Mesenchymal stem cell (in vitro differentiated cells and primary cell): ENCODE results near the gene MAGI3.

ENCODE experiments used
- DNase-seq: peaks from one replicate; pipeline ENCODE4 v3.0.0-alpha.2; 2013
- H2AFZ ChIP-seq: one replicate; pipeline ENCODE4 v1.6.1; 2013; ENCODE audit warnings: low read depth, mild to moderate bottlenecking, control low read depth, inconsistent platforms, low read length, moderate library complexity
- H2AK5ac ChIP-seq: 2 replicates; pipeline ENCODE4 v1.6.1; 2013; ENCODE audit warnings: low read length, moderate library complexity, mild to moderate bottlenecking, inconsistent platforms; ENCODE audit not compliant: severe bottlenecking
- H2BK120ac ChIP-seq: one replicate; pipeline ENCODE4 v1.6.1; 2013; ENCODE audit warnings: low read depth, mild to moderate bottlenecking, inconsistent platforms, low read length, moderate library complexity
- H2BK12ac ChIP-seq, 2 experiments: one replicate each; pipeline ENCODE4 v1.6.1; 2013; ENCODE audit warnings: inconsistent platforms in 2 of 2, low read length in 2 of 2, mild to moderate bottlenecking in 2 of 2, moderate library complexity in 2 of 2, control low read depth in 1 of 2
- H2BK15ac ChIP-seq: one replicate; pipeline ENCODE4 v1.6.1; 2013; ENCODE audit warnings: mild to moderate bottlenecking, low read depth, inconsistent platforms; ENCODE audit not compliant: poor library complexity, severe bottlenecking
- H2BK5ac ChIP-seq: 2 replicates; pipeline ENCODE4 v1.6.1; 2013; ENCODE audit warnings: low read depth, mild to moderate bottlenecking, low read length, control low read depth, inconsistent platforms; ENCODE audit not compliant: poor library complexity, severe bottlenecking
- H3K14ac ChIP-seq, 2 experiments: one replicate each; pipeline ENCODE4 v1.6.1; 2013; ENCODE audit warnings: inconsistent platforms in 2 of 2, low read length in 2 of 2, control low read depth in 1 of 2, mild to moderate bottlenecking in 1 of 2, moderate library complexity in 1 of 2
- H3K18ac ChIP-seq, 2 experiments: one replicate each; pipeline ENCODE4 v1.6.1; 2013; ENCODE audit warnings: inconsistent platforms in 2 of 2, low read length in 2 of 2, control low read depth in 1 of 2, low read depth in 1 of 2, mild to moderate bottlenecking in 1 of 2
- H3K23ac ChIP-seq, 2 experiments: one replicate each; pipeline ENCODE4 v1.6.1; 2013; ENCODE audit warnings: inconsistent platforms in 2 of 2, low read length in 2 of 2, mild to moderate bottlenecking in 2 of 2, moderate library complexity in 2 of 2, control low read depth in 1 of 2
- H3K27ac ChIP-seq: 2 replicates; pipeline ENCODE4 v1.5.1; 2013; ENCODE audit warnings: mild to moderate bottlenecking, moderate library complexity, low read length, control low read depth, inconsistent platforms; ENCODE audit not compliant: poor library complexity, severe bottlenecking
- H3K27me3 ChIP-seq, 2 experiments: 2 replicates each; pipeline versions ENCODE4 v1.6.1 to v1.7.0; 2013; ENCODE audit warnings: low read length in 2 of 2, mild to moderate bottlenecking in 2 of 2, moderate library complexity in 2 of 2, control low read depth in 1 of 2, inconsistent platforms in 1 of 2; ENCODE audit not compliant: control insufficient read depth in 1 of 2, insufficient read depth in 1 of 2
- H3K36me3 ChIP-seq, 2 experiments: 2 replicates each; pipeline versions ENCODE4 v1.6.1 to v1.7.0; 2013; ENCODE audit warnings: low read length in 2 of 2, control low read depth in 1 of 2, inconsistent platforms in 1 of 2, low read depth in 1 of 2, mild to moderate bottlenecking in 1 of 2; ENCODE audit not compliant: insufficient read depth in 2 of 2, control insufficient read depth in 1 of 2
- H3K4ac ChIP-seq, 2 experiments: one replicate each; pipeline ENCODE4 v1.6.1; 2013; ENCODE audit warnings: inconsistent platforms in 2 of 2, low read length in 2 of 2, mild to moderate bottlenecking in 2 of 2, moderate library complexity in 2 of 2, control low read depth in 1 of 2, low read depth in 1 of 2
- H3K4me1 ChIP-seq: 2 replicates; pipeline ENCODE4 v1.6.1; 2013; ENCODE audit warnings: low read depth, low read length, control low read depth; ENCODE audit not compliant: control insufficient read depth, insufficient read depth
- H3K4me2 ChIP-seq: 2 replicates; pipeline ENCODE4 v1.6.1; 2013; ENCODE audit warnings: low read length, mild to moderate bottlenecking, inconsistent platforms; ENCODE audit not compliant: poor library complexity, severe bottlenecking
- H3K4me3 ChIP-seq, 2 experiments: 2 replicates each; pipeline versions ENCODE4 v1.5.1 to v1.7.0; 2013; ENCODE audit warnings: low read length in 2 of 2, mild to moderate bottlenecking in 2 of 2, control low read depth in 1 of 2, low read depth in 1 of 2; ENCODE audit not compliant: insufficient read depth in 1 of 2
- H3K79me1 ChIP-seq: replicated peaks from 2 replicates; pipeline ENCODE4 v1.6.1; 2013; ENCODE audit warnings: mild to moderate bottlenecking, control low read depth, low read length, inconsistent platforms; ENCODE audit not compliant: poor library complexity, severe bottlenecking
- H3K9ac ChIP-seq: 2 replicates; pipeline ENCODE4 v1.7.0; 2013; ENCODE audit warnings: mild to moderate bottlenecking, low read length, moderate library complexity
- H3K9me3 ChIP-seq: 2 replicates; pipeline ENCODE4 v1.7.0; 2013; ENCODE audit warnings: mild to moderate bottlenecking, low read length; ENCODE audit not compliant: control insufficient read depth
- H4K8ac ChIP-seq: one replicate; pipeline ENCODE4 v1.6.1; 2013; ENCODE audit warnings: inconsistent platforms, mild to moderate bottlenecking, low read length, moderate library complexity
- H4K91ac ChIP-seq: one replicate; pipeline ENCODE4 v1.6.1; 2013; ENCODE audit warnings: mild to moderate bottlenecking, low read length, inconsistent platforms
- WGBS: methylation state at CpG from one replicate; pipeline ENCODE4 v1.1.7; 2013; ENCODE audit warnings: mixed read lengths; 5-methylcytosine and 5-hydroxymethylcytosine counted together

MAGI3 gene

DNA sequence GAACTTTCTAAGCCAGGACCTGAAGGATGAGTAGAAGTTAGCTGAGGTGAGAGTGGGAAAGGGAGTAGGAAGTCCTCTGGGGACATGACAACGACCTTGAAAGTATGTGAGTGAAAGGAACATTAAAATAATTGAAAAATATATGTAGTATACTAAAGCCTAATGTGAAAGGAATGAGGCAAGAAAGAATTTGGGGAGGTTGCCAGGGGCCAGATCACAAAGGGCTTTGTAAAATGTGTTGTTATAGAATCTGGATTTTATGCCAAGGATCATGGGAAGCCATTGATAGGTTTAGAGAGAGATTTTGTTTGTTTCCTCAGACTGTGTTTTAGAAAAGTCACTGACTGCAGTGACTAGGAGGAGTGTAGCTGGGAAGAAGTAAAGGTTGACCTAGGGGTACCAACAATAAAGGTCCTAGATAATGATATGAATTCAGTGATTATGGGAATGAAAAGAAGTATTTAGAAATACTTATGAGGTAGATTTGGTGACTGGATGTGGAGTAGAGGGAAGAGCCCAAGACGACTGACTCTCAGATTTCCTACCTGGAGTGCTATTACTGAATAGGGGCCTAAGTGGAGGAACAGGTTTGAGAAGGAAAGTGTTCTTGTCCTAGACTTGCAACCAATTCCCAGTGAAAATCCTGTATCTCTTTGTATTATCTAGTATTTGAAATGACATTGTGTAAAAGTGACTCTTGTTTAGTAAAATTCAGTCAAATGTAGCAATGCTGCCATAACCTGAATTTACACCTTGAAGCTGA is 189.1 kb downstream of the MAGI3 start:
- Histone ChIP-seq H3K4ac (no peak overlapping the region), H3K4me3 (no peak overlapping the region), H3K23ac (no peak overlapping the region), H4K91ac (no peak overlapping the region), H3K4me2 (no peak overlapping the region), H3K27me3 (no peaks in the 10 kb centered on the region), H4K8ac (no peak overlapping the region), H2BK120ac (no peak overlapping the region), H3K36me3 (no peaks in the 10 kb centered on the region), H3K9ac (no peak overlapping the region), H2AFZ (no peak overlapping the region), H3K27ac (no peak overlapping the region), H2AK5ac (no peak overlapping the region), H3K79me1 (peaks cover 15% of the 10 kb centered on the region), H2BK5ac (no peak overlapping the region), H3K9me3 (no peaks in the 10 kb centered on the region), H3K14ac (no peak overlapping the region), H3K18ac (no peak overlapping the region), H2BK12ac (no peak overlapping the region), H3K4me1 (no peaks in the 10 kb centered on the region), H2BK15ac (no peak overlapping the region)
- WGBS: 84% methylated on average over 2 of the region's 2 CpGs
- DNase-seq: no peak

DNA sequence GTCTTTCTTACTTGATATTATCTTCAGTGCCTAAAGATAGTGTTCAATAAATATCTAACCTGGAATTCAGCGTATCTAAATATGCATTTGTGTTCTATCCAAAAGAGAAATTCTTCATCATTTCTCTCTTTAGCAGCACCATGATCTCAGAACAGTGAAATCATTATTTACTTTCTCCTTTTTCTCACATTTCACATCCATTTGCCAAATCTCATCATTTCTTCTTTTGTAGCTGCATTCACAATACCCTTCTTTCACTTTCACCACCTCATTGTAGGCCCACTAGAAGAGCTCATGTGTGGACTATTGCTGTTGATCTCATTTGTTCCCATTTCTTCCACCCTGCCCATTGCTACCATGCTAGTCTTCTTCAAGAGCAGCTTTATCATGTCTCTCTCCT is 191.0 kb downstream of the MAGI3 start:
- H3K9ac ChIP-seq: no peak overlapping the region
- no peak overlapping the region for H3K18ac ChIP-seq
- H3K79me1 ChIP-seq: peaks cover 8% of the 10 kb centered on the region
- H3K4me2 ChIP-seq: no peak overlapping the region
- no peak overlapping the region for H2AFZ ChIP-seq
- no peak overlapping the region for H2AK5ac ChIP-seq
- no peaks in the 10 kb centered on the region for H3K27me3 ChIP-seq
- no peak overlapping the region for H4K8ac ChIP-seq
- no peak overlapping the region for H3K27ac ChIP-seq
- no peak overlapping the region for H3K4ac ChIP-seq
- DNase-seq: no peak
- H4K91ac ChIP-seq: no peak overlapping the region
- H3K36me3 ChIP-seq: peaks cover 0 to 4% of the 10 kb centered on the region in 2 experiments
- no peak overlapping the region for H2BK15ac ChIP-seq
- H3K4me3 ChIP-seq: no peak overlapping the region
- H3K9me3 ChIP-seq: no peaks in the 10 kb centered on the region
- H3K4me1 ChIP-seq: no peaks in the 10 kb centered on the region
- no peak overlapping the region for H2BK5ac ChIP-seq
- H3K14ac ChIP-seq: no peak overlapping the region
- WGBS: 96% methylated on average over 1 of the region's 1 CpG
- no peak overlapping the region for H3K23ac ChIP-seq
- no peak overlapping the region for H2BK12ac ChIP-seq
- H2BK120ac ChIP-seq: no peak overlapping the region

- Histone ChIP-seq H3K4me3 (no peak overlapping the region), H2BK12ac (no peak overlapping the region), H3K14ac (no peak overlapping the region), H2AFZ (no peak overlapping the region), H3K9ac (no peak overlapping the region), H3K4me1 (no peaks in the 10 kb centered on the region), H3K27ac (no peak overlapping the region), H3K4me2 (no peak overlapping the region), H3K23ac (no peak overlapping the region), H3K79me1 (peaks cover 7% of the 10 kb centered on the region), H2BK5ac (no peak overlapping the region), H2BK15ac (no peak overlapping the region), H3K9me3 (no peaks in the 10 kb centered on the region), H4K8ac (no peak overlapping the region), H2AK5ac (no peak overlapping the region), H3K18ac (no peak overlapping the region), H3K4ac (no peak overlapping the region), H3K36me3 (peaks cover 0 to 10% of the 10 kb centered on the region in 2 experiments), H4K91ac (no peak overlapping the region), H3K27me3 (no peaks in the 10 kb centered on the region), H2BK120ac (no peak overlapping the region)
- WGBS: no CpG with 5 or more reads among the region's 1 CpG
- DNase-seq: no peak
Observed at GRCh38 chr1:113582084-113582483, 191.8 kb downstream of the MAGI3 start.

DNA sequence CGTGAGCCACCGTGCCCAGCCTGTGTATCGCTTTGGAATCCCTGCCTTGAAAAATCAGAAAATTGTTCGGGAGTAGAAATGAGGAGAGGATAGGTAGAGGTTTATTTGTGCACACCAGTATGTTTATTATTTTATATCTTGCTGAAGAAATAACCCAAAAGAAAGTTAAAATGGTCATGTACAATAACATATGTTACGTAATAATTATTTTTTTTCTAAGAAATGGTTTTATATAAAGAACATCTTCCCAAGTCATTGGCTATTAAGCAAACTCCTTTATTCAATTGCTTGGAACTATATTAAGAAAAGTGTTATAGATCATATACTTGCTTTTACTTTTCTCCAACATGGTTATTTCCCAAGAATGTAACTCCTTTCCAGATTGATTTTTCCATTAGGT is 197.2 kb downstream of the MAGI3 start:
- H2AK5ac ChIP-seq: no peak overlapping the region
- no peak overlapping the region for H3K4me2 ChIP-seq
- no peak overlapping the region for H3K27ac ChIP-seq
- H2BK120ac ChIP-seq: no peak overlapping the region
- H4K91ac ChIP-seq: no peak overlapping the region
- H3K36me3 ChIP-seq: peaks cover 0 to 22% of the 10 kb centered on the region in 2 experiments
- H3K23ac ChIP-seq: no peak overlapping the region
- DNase-seq: no peak
- H2BK15ac ChIP-seq: no peak overlapping the region
- H3K14ac ChIP-seq: no peak overlapping the region
- H3K27me3 ChIP-seq: no peaks in the 10 kb centered on the region
- no peak overlapping the region for H2BK12ac ChIP-seq
- H3K4ac ChIP-seq: no peak overlapping the region
- H2AFZ ChIP-seq: no peak overlapping the region
- WGBS: 80% methylated on average over 3 of the region's 5 CpGs
- H3K4me1 ChIP-seq: no peaks in the 10 kb centered on the region
- no peaks in the 10 kb centered on the region for H3K79me1 ChIP-seq
- no peak overlapping the region for H4K8ac ChIP-seq
- no peak overlapping the region for H3K4me3 ChIP-seq
- no peak overlapping the region for H3K18ac ChIP-seq
- no peak overlapping the region for H2BK5ac ChIP-seq
- H3K9me3 ChIP-seq: no peaks in the 10 kb centered on the region
- no peak overlapping the region for H3K9ac ChIP-seq
